Activated CD8-positive, alpha-beta memory T cell treated with anti-CD3 and anti-CD28 coated beads, Interleukin-2, amount 50 U/mL, for 1 hour (primary cell): ENCODE data around the gene CTNNAL1.
"Not testable (repeated sequence)": the region's sequence is repeated elsewhere in the genome, so short reads cannot be mapped to it uniquely, and the experiment has no call there.

Source experiments
- DNase-seq: peaks from one replicate; pipeline ENCODE4 v3.0.0-alpha.2; 2020; ENCODE audit errors: extremely low read depth

The CTNNAL1 gene

GRCh38 chr9:108994695-108995094, 18.6 kb downstream of the CTNNAL1 start:
- DNase-seq = no peak

GRCh38 chr9:108991479-108991878, 21.8 kb downstream of the CTNNAL1 start:
- no peak for DNase-seq

GRCh38 chr9:108983885-108984284, 29.4 kb downstream of the CTNNAL1 start:
- no peak for DNase-seq

- DNase-seq = no peak
Observed at GRCh38 chr9:108980893-108981292, 32.4 kb downstream of the CTNNAL1 start.

- no peak for DNase-seq
Observed at GRCh38 chr9:108978205-108978604, 35.1 kb downstream of the CTNNAL1 start.

DNA sequence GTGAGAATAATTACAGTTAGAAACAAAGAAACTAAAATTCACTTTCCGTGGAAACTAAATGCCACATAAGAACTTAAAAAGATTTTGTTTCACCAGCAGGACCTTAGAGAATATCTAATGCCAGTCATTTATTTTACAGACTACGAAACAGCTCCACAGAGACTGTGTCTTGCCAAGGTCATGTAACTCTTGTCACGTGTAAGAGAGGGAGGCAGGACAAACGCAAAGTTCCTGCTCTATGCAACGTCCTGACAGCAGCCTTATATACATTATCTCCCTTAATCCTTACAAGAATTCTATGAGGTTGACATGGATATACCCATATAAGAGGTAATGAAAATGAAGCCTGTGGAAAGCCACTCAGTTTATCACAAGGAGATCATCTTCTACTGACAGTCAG, 39.4 kb downstream of the CTNNAL1 start:
- DNase-seq = no peak

DNA sequence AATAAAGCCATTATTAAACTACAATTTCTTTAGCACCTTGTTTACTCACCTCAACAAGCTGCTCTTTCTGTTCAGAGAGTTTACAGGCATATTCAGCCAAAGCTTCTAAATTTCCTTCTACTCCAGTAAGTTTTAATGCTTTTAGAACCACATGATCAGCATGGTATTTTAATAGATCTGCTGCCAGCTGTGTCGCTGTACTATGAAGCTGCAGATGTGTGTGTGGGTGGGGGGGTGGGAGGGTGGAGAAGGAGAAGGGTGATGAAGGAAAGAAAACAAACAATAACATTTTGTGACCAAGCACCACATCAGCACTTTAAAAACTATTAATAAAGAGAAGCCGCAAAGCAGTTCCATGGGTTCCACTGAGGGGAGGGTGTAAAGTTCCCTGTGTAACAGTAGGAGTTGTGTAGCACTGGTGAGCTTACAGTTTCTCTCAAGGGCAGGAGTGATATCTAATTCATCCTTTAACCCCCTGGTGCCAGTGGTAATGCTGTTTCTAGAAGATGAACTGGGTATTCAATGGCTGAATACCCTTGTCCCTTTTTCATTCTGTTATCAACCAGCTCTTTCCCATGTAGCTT, 40.6 kb downstream of the CTNNAL1 start:
- DNase-seq = no peak

- no peak for DNase-seq
Observed at GRCh38 chr9:108972186-108972585, 41.1 kb downstream of the CTNNAL1 start.

- DNase-seq = not testable (repeated sequence)
Observed at GRCh38 chr9:108971392-108971791, 41.9 kb downstream of the CTNNAL1 start.

GRCh38 chr9:108967916-108968315, 45.4 kb downstream of the CTNNAL1 start:
- DNase-seq = no peak

- DNase-seq = no peak
Observed at GRCh38 chr9:108963459-108964143, 49.7 kb downstream of the CTNNAL1 start.

DNA sequence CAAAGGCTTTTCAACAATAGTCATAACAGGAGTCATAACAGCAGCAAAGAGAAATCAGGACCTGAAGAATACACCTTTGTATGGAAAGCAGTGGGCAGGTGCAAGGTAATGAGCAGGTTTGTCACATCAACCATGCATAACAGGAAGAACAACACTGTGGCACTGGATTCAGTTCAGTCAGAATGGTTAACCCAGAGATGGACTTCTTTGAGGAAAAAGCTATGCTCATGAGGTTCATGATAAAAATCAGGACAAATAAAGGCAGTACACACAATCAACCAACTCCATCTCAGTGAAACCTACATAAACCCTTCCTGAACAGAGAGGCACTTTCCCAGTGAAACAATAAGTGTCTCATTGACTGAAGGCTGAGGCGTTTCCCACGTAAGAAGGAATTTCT, 52.1 kb downstream of the CTNNAL1 start:
- DNase-seq = no peak

GRCh38 chr9:108960331-108960730, 53.0 kb downstream of the CTNNAL1 start:
- no peak for DNase-seq

DNA sequence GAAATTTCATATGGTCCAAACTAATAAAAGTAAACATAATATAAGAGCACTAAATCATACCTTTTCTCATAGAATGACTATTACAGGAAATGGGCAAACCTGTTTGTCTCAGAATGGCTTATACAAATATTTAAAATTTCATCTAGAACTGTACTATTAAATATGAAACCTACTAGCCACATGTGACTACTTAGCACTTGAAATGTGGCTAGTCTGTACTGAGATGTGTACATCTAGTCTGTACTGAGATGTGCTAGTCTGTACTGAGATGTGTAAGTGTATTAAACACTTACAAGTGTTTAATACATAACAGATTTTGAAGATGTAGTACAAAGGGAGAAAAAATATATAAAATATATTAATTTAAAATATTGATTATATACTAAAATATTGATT, 56.7 kb downstream of the CTNNAL1 start:
- DNase-seq = no peak

- no peak for DNase-seq
Observed at GRCh38 chr9:108956022-108956630, 57.2 kb downstream of the CTNNAL1 start.

- DNase-seq = no peak
Observed at GRCh38 chr9:108953983-108954574, 59.2 kb downstream of the CTNNAL1 start.

- DNase-seq = no peak
Observed at GRCh38 chr9:108951578-108951977, 61.7 kb downstream of the CTNNAL1 start.

DNA sequence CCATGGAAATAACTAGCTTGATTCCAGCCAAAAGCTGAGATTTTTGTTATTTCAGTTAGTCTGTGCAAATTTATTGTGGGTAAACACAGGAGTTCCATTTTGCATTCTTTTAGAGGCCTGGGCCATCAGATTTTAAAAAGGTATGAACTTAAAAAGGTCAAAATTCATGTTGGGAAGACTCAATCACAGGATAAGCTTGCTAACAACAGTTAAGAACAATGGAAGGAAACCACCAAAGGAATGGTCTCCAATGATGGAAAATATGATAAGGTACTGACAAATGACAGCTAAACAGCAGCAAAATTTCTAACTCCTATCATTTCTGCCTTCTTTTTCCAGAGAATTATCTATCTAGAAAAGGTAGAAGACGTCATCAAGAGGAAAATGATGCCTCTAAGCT, 63.1 kb downstream of the CTNNAL1 start:
- DNase-seq = no peak

- no peak for DNase-seq
Observed at GRCh38 chr9:108939975-108940374, 73.3 kb downstream of the CTNNAL1 start.

DNA sequence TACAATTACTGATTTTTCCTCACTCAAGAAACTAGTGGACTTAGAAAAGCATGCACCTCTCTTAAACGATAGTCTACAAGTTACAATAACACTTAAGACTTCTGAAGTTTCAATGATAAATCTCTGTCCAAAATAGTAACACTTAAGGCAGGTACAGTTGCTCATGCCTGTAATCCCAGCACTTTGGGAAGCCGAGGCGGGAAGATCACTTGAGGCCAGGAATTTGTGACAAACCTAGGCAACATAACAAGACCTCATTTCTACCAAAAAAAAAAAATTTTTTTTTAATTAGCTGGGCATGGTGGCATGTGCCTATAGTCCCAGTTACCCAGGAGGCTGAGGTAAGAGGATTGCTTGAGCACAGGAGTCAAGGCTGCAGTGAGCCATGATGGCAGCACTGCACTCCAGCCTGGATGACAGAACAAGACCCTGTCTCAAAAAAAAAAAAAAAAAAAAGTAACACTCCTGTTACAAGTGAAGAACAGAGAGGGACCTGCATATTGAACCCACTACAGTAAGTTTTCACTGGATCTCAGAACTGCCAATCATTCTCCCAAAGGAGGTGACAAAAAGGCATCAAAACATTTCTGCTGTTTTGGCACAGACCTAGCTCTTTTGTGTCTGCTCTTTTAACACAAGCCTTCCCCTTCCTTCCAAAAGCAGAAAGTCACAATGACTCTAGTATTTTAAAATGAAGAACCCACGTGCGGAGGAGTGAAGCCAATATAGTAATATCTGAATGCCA, 75.6 kb downstream of the CTNNAL1 start:
- DNase-seq = no peak

DNA sequence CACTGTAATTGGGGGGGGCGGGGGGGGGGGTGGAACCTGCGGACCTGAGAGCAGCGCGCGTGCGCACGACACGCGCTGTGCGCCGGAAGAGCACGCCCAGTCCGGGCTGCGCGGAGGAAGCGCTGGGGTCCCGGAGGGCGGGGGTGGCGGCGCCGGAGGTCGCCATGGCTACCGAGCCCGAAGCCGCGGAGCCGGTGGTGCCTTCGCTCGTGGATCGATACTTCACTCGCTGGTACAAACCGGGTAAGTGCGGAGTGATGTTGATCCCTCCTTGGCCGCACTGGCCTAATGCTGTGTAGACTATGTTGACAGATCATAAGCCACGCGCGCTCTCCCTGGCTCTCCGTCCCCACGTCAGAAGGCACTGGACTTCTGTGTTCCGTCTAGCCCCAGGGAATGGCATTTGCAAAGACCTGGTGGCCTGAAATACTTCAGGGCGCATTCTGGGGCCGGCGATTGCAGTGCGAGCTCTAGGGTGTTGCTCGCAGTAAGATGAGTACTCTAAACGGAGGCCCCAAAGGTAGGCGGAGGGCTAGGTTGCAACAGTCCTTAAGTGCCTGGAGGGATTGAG, 78.9 kb downstream of the CTNNAL1 start, which contains the start of gene ABITRAM:
Gene ABITRAM (plus strand): TSS at position 78 of the 571 bp plus-strand sequence. CDS start 87 bp downstream, at position 165.
- DNase-seq = peak; percentile 39
